DND-41 (cell line): ENCODE measurements around the gene PRTG.

ENCODE experiments used
- EZH2 ChIP-seq: IDR thresholded peaks from 3 replicates; pipeline ENCODE4 v1.6.1; 2012; ENCODE audit warnings: borderline replicate concordance, low read depth, mild to moderate bottlenecking, moderate library complexity, low read length, inconsistent platforms; ENCODE audit not compliant: severe bottlenecking
- TF ChIP-seq, protein P1 (sequence below): IDR thresholded peaks from 2 replicates; pipeline ENCODE4 v1.5.1; 2012; ENCODE audit warnings: borderline replicate concordance, low read length, moderate library complexity, mild to moderate bottlenecking; ENCODE audit not compliant: poor library complexity, severe bottlenecking; ENCODE audit errors: extremely low read depth

DNA sequence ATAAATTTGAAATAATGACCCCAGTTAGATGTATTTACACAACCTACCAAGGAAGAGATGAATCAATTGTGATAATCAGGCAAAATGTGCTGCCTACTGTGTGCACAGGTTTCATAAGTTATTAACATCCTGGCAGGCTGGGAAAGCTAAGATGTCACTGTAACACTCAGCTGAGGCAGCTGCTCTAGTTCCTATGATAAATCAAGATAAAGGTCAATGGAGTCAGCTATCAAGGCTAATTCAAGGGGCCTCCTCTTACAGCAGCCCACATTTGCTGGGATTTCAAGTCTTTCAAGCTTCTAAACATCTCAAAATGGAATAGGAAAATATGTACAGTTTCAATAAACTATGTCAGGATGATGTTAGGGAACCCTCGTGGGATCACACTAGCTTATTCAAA lies 84.1 kb downstream of the PRTG start:
- TF ChIP-seq EZH2, result no peak
- TF ChIP-seq, protein P1, sequence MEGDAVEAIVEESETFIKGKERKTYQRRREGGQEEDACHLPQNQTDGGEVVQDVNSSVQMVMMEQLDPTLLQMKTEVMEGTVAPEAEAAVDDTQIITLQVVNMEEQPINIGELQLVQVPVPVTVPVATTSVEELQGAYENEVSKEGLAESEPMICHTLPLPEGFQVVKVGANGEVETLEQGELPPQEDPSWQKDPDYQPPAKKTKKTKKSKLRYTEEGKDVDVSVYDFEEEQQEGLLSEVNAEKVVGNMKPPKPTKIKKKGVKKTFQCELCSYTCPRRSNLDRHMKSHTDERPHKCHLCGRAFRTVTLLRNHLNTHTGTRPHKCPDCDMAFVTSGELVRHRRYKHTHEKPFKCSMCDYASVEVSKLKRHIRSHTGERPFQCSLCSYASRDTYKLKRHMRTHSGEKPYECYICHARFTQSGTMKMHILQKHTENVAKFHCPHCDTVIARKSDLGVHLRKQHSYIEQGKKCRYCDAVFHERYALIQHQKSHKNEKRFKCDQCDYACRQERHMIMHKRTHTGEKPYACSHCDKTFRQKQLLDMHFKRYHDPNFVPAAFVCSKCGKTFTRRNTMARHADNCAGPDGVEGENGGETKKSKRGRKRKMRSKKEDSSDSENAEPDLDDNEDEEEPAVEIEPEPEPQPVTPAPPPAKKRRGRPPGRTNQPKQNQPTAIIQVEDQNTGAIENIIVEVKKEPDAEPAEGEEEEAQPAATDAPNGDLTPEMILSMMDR, result no peak
